Breast epithelium (tissue), 4 donors: ENCODE measurements around the gene BRD1. TPM values are rescaled to one million over a fixed set of nuclear protein-coding genes. Genes with fewer than 3 reads are reported as not detected.

Experiments used
- DNase-seq, 2 donors: peaks; one replicate each; pipeline ENCODE4 v3.0.0-alpha.2; 2019; ENCODE audit warnings: low spot score in 2 of 2
- H3K27ac ChIP-seq, 2 donors: fragments of 200-600 bp; sonication (generic) in 1 of 2; one replicate each; pipeline ENCODE4 v1.5.1; 2016 to 2019; ENCODE audit warnings: mild to moderate bottlenecking in 1 of 2
- H3K27me3 ChIP-seq, 2 donors: fragments of 200-600 bp; sonication (generic) in 1 of 2; one replicate each; pipeline versions ENCODE4 v1.5.1 to v1.6.0; 2017 to 2019; ENCODE audit warnings: control low read depth in 1 of 2, mild to moderate bottlenecking in 1 of 2
- H3K36me3 ChIP-seq: fragments of 200-600 bp; one replicate; pipeline ENCODE4 v1.5.1; 2019
- H3K4me1 ChIP-seq, 2 donors: fragments of 200-600 bp; sonication (generic); one replicate each; pipeline ENCODE4 v1.5.1; 2016 to 2019; ENCODE audit warnings: control low read depth in 1 of 2
- H3K4me3 ChIP-seq, 3 donors: fragments of 200-600 bp; sonication (generic); 1 replicate in 2 of 3; 2 replicates in 1 of 3; pipeline ENCODE4 v1.5.1; 2016 to 2019; ENCODE audit warnings: mild to moderate bottlenecking in 3 of 3, moderate library complexity in 2 of 3
- H3K9me3 ChIP-seq, 2 donors: fragments of 200-600 bp; sonication (generic) in 1 of 2; one replicate each; pipeline ENCODE4 v1.5.1; 2016 to 2019; ENCODE audit warnings: control low read depth in 1 of 2
- CTCF ChIP-seq, 3 donors: fragments of 450-650 bp; IDR thresholded peaks; one replicate each; pipeline ENCODE4 v1.5.1; 2016 to 2017; ENCODE audit warnings: antibody characterized with exemption in 3 of 3, mild to moderate bottlenecking in 3 of 3, moderate library complexity in 3 of 3
- POLR2A ChIP-seq: fragments of 450-650 bp; IDR thresholded peaks from one replicate; pipeline ENCODE4 v1.6.1; 2016; ENCODE audit warnings: antibody characterized with exemption, mild to moderate bottlenecking, moderate library complexity
- POLR2AphosphoS5 ChIP-seq, 3 donors: sonication (generic); formaldehyde crosslinking; IDR thresholded peaks; one replicate each; pipeline ENCODE4 v1.6.1; 2017; ENCODE audit warnings: antibody characterized with exemption in 3 of 3
- intact Hi-C: fragments of 100-400 bp; cut with DNase I; formaldehyde crosslinking; loops from one replicate; pipeline ENCODE4 v1.15.1; 2023; ENCODE audit warnings: low total_unique reads
- total RNA-seq, 3 donors: library from RNA; depleted of rRNA; stranded (reverse); fragments of >200 nt; gene quantifications; one replicate each; pipeline ENCODE4 v1.1.0, GENCODE V29; 2016

Gene BRD1
- total RNA-seq, result 10 to 100 TPM; 33.4 to 35.1 (median 34.1) TPM

- H3K4me1 ChIP-seq, result peaks cover 13 to 21% of the 10 kb centered on the region in 2 donors
- peak within 1 kb of the TSS; percentile 90 to 95 for H3K27ac ChIP-seq
- intact Hi-C loops, result no loop called here
- no peak for TF ChIP-seq POLR2AphosphoS5 (IDR thresholded peaks at IDR 0.05)
- TF ChIP-seq CTCF (IDR thresholded peaks at IDR 0.05), result no peak
- TF ChIP-seq POLR2A, result no peak
- H3K36me3 ChIP-seq, result no peaks in the 10 kb centered on the region
- no peaks in the 10 kb centered on the region for H3K27me3 ChIP-seq
- peaks cover 0 to 4% of the 10 kb centered on the region in 2 donors for H3K9me3 ChIP-seq
- no peak for DNase-seq
- H3K4me3 ChIP-seq, result peak within 1 kb of the TSS; percentile 76 to 98 (median 78)
Observed at GRCh38 chr22:49827853-49828598, at the start of gene BRD1. TSS of gene BRD1 (minus strand) at chr22:49827873. CDS start at chr22:49824317, 3,556 bp downstream.

GRCh38 chr22:49873228-49873940 is 45.7 kb upstream of the BRD1 start:
- intact Hi-C loops, result no loop called here
- TF ChIP-seq POLR2AphosphoS5 (IDR thresholded peaks at IDR 0.05), result no peak
- no peak for TF ChIP-seq POLR2A
- no peak for TF ChIP-seq CTCF (IDR thresholded peaks at IDR 0.05)
- no peak for DNase-seq

GRCh38 chr22:49872347-49872746 is 44.7 kb upstream of the BRD1 start:
- H3K9me3 ChIP-seq, result peaks cover 21 to 22% of the 10 kb centered on the region in 2 donors
- H3K36me3 ChIP-seq, result no peaks in the 10 kb centered on the region
- no peaks in the 10 kb centered on the region for H3K4me1 ChIP-seq
- no peak overlapping the region for H3K27ac ChIP-seq
- TF ChIP-seq POLR2A (no peak), POLR2AphosphoS5 (IDR thresholded peaks at IDR 0.05) (no peak), CTCF (IDR thresholded peaks at IDR 0.05) (no peak)
- intact Hi-C loops, result no loop called here
- no peaks in the 10 kb centered on the region for H3K27me3 ChIP-seq
- DNase-seq, result no peak
- no peak overlapping the region for H3K4me3 ChIP-seq

More at GRCh38 chr22:49873228-49873940, 45.7 kb upstream of the BRD1 start:
- H3K27ac ChIP-seq, result no peak overlapping the region
- H3K4me3 ChIP-seq, result no peak overlapping the region
- H3K36me3 ChIP-seq, result no peaks in the 10 kb centered on the region
- peaks cover 14 to 22% of the 10 kb centered on the region in 2 donors for H3K9me3 ChIP-seq
- H3K27me3 ChIP-seq, result no peaks in the 10 kb centered on the region
- no peaks in the 10 kb centered on the region for H3K4me1 ChIP-seq

GRCh38 chr22:49871482-49871881 is 43.8 kb upstream of the BRD1 start:
- H3K27me3 ChIP-seq, result no peaks in the 10 kb centered on the region
- H3K4me3 ChIP-seq, result no peak overlapping the region
- no peaks in the 10 kb centered on the region for H3K36me3 ChIP-seq
- no peak for DNase-seq
- intact Hi-C loops, result no loop called here
- TF ChIP-seq POLR2A (no peak), POLR2AphosphoS5 (IDR thresholded peaks at IDR 0.05) (no peak), CTCF (IDR thresholded peaks at IDR 0.05) (no peak)
- peaks cover 27 to 28% of the 10 kb centered on the region in 2 donors for H3K9me3 ChIP-seq
- H3K4me1 ChIP-seq, result no peaks in the 10 kb centered on the region
- no peak overlapping the region for H3K27ac ChIP-seq
